GM18507 (cell line): Measurements from ENCODE around the gene MASP1.
"Not testable (repeated sequence)": the region's sequence is repeated elsewhere in the genome, so short reads cannot be mapped to it uniquely, and the experiment has no call there.

ENCODE experiments used
- DNase-seq: peaks from one replicate; pipeline ENCODE4 v3.0.0; 2011; ENCODE audit warnings: low read depth; ENCODE audit not compliant: insufficient read length; ENCODE audit errors: extremely low spot score
- FAIRE-seq: peaks from 2 replicates; lab custom pipeline; 2011; peaks lifted over from hg19 to GRCh38; lab: Jason Lieb, UNC

Gene MASP1

DNA sequence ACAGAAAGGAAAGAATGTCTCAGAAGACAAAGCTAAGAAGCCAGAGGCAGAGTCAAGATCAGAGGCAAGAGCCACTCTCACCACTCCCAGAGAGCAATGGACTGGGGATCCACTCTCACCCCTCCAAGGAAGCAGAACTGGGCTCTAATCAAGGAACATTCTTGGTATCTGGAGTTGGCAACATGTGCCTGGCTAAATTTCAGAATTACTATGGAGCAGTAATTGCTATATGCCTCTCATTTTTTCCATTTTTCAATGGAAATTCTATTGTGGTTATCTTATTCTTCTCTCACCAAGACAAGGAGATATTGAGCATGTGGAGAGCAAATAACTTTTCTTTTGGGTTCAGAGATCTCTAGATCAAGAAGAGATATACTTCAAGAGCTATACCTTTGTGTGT, 22.1 kb downstream of the MASP1 start:
- DNase-seq (no peak), FAIRE-seq (no peak)

DNA sequence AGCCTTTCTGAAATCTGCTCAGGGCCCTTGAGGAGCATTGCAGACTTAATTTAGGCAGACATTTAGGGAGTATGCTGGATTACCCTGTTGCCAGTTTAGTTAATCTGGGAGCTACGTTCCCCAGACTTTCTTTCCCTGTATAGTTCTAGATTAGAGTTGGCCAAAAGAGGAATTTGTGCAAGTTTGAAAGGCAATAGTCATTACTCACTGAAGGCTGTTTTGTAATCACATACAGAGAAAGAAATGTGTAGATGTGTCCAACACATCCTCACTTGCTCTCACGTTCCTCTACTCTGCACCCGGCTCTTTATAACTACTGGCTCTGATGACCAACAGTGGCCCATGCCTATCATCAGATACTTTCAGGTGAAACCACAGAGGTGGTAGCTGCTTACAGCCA, 24.2 kb downstream of the MASP1 start:
- DNase-seq (no peak), FAIRE-seq (no peak)

DNA sequence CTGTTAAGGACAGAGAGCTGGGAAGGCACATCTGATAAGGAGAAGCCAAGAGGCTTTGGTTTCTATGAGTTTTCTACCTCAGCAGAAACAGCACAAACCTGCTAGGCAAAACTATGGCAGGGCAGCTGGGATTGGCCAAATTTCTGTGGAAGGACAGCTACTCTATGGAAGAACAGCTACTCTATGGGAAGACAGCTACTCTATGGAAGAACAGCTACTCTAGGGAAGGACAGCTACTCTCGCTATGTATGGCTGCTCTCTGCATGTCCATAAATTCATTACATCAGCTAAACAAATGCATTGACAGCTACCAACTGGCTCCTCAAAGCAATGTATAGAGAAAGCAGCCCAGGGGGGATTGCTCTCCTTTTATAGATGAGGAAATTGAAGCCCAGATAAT, 24.8 kb downstream of the MASP1 start:
- DNase-seq, result no peak
- no peak for FAIRE-seq

DNA sequence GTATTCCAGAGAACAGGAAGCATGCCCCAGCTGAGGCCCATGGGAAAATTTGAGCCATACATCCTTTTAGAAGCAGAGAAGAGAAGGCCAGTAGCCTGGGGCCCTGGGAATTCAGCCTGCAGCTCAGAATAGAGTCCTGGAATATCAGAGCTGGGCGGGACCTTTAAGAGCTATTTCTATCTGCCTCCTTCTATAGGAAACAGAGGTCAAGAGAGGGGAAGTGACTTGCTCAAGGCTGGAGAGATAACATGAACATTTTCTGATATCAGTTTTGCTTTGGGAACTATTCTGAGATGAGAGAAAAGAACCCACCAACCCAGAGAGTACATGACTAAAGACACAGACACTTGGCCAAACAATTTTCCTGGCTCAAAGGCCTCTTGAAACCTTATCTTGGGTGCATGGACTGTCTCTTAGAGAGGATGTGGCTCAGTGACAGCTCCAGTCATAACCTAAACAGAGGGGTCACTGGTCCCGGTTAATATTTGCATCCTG, 26.0 kb downstream of the MASP1 start:
- DNase-seq (no peak), FAIRE-seq (no peak)

DNA sequence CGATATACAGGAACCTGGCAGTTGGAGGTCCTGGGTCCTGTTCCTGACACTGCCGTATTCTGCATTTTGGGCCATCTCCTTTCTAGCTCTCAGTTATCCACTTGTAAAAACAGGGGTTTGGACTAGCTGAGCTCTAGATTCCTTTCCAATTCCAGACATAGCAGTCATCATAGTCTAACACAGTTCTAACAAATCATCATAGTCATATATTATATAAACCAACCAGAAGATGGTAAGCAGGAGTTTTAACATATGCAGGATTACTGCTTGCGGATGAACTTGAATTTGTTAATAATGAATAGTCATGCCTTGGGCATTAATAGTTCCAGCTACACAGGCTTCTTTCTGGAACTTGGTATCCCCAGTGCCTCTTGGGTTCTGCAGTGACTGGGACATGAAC, 26.6 kb downstream of the MASP1 start:
- no peak for DNase-seq
- FAIRE-seq, result no peak

DNA sequence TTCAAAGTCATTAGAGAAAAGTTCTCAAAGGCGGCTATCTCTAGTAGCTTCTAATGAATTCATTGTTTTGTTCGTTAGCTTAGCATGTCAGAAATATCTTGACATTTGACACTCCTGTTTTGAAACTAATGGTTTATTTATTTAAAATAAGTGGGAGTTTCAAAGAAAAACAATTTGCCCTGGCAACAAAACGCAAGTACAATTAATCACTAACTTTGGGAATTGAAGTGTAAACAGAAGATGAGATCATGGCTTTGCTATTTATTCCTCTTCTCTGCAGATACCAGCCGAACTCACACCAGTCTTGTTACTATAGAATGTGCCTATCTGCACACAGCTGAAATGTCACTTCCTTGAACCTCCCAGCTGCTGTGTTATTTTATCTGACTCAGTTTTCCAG, 27.5 kb downstream of the MASP1 start:
- DNase-seq (no peak), FAIRE-seq (no peak)

DNA sequence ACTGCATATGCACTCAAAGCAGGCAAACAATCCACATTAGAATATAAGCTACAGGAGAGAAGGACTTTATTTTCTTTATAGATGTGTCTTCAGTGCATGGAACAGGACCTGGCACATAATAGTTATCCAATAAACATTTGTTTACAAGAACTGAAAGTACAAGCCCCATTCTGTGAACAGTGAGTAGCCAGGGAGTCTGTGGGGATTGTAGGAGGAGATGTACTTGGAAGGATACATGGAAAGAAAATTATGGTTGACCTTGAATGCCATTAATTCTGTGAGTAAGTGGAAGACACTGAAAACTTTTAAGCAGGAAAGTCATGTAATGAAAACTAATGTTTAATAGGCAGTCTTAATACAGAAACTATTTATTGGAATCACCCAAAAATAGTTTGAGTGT, 28.3 kb downstream of the MASP1 start:
- DNase-seq (no peak), FAIRE-seq (no peak)

DNA sequence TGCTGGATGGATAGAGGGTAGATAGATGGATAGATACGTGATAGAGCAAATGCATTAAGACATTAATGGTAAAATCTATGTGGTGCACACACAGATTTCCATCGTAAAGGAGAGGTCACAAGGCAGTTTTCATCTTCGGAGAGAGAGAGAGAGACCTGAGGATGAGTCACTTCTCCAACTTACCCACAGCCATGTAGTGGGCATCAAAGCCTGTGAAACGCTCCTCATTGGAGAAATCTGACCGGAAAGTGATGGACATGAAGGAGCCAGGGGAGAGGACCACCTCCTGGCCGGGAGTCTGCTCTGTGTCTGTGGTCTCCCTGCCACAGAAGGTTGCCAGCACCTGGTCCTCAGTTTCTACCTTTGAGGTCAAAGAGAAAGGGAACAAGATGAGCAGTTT, 29.2 kb downstream of the MASP1 start:
- FAIRE-seq, result no peak

DNA sequence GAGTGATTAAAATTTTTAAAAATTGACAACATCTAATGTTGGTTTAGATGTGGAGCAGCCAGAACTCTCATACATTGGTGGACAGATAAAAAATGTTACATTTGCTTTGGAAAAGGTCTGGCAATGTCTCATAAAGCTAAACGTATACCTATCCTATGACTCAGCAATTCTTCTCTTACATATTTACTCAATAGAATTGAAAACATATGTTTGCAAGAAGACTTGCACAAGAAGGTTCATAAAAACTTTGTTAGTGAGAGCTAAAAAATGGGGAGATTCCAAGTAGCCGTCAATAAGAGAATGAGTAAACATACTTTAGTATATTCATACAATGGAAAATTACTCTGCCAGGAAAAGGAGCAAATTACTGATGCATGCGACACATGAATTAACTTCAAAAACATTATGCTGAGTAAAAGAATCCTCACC, 30.0 kb downstream of the MASP1 start:
- FAIRE-seq, result no peak
- no peak for DNase-seq

More for the DNA sequence above, 29.2 kb downstream of the MASP1 start:
- no peak for DNase-seq

DNA sequence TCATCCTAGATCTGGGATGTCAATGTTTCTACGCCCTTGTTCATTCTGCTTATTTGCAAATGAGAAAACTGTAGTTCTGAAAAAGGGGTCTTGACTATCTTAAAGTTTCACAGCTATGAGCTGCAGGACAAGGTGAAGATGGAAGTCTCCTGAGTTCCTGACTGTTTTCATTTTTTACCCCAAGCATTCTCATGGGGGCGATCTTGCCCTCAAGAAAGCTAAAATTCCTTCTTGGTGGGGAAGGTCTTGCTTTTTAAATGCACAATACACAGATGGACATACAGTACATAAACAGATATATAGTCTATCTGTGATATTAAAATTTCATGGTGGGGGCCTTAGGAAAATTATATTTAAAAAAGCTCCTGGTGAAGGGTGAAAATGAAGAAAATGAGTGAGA, 32.4 kb downstream of the MASP1 start:
- FAIRE-seq (no peak), DNase-seq (no peak)

DNA sequence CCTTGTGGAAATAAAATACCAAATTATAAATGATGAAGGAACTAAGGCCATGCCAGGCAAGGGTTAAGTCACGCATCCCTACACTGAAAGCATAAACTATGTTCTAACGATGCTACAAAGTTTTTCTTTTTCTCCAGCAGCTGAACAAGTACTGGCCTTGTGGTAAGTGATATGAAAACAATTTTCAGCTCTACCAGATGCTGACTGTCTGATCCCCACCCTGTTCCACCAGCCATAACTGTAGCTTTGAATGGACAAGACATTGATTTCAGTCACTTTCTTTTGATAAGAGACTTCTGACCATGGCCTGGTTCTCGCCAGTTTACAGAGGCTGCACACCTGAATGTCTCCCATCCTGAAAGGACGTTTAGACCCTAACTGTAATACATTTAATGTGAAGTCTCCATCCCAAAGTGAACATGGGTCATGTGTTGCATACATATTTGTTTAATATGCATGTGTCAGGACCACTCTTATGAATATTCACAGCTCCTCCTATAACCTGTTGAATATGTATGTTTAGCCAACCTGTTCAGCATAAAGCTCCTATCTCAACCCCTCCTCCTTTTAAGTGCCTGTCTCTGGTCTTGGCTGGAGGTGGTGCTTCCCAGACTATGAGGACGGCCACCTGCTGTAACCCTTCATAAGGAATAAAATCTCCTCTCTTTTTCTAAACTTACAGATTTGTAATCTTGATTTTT, 33.4 kb downstream of the MASP1 start:
- no peak for DNase-seq
- no peak for FAIRE-seq

DNA sequence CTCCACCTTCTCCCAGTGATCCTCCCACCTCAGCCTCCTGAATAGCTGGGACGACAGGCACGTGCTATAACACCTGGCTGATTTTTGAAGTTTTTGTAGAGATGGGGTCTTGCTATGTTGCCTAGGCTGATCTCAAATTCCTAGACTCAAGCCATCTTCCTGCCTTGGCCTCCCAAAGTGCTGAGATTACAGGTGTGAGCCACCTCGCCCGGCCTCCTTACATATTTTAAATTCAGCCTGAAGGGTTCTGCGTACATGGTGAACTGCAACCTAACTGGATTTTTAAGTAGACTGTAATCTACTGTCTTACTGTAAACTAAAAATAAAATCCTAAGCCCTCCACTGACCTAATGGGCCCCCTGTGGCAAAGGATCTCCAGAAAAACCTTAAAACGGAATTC, 34.1 kb downstream of the MASP1 start:
- FAIRE-seq (no peak), DNase-seq (no peak)

DNA sequence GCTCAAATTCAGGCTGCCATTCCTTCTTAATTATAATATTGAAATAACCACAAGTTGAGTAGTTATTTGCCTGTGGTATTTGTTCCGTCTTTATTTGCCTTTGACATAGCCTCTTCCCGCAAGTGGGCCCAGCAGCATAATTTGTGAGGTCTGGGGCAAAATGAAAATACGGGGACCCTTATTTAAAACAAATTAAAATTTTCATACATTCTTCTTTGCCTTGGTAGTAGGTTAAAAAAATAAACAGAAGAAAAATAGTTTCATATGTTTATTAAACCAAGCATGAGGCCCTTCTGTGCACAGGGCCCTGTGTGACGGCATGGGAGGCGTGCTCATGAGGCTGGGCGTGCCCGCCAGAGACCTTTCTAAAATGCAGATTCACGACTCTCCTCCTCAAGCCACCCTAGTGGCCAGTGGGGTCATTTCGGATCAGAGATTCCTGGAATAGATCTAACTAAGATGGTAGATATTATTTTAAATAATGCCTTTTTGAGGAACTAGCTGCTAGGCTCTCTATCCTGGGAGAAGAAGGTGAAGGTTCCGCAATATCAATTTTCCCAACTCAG, 35.4 kb downstream of the MASP1 start:
- FAIRE-seq, result no peak

DNA sequence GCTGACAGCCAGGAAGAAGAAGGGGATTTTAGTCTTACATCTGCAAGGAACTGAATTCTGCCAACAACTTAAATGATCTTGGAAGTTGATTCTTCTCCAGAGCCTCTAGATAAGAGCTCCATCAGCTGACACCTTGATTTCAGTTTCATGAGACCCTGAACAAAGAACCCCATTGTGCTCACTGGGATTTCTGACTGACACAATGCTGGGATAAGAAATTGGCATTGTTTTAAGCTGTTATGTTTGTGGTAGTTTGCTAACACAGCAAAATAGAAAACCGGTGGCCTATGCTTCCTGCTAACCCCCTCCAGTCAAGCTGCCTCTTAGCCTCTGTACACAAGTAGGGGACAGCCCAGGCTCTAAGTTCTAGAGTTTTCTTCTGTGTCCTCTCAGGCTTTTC, 36.2 kb downstream of the MASP1 start:
- no peak for DNase-seq
- FAIRE-seq, result no peak

More for the DNA sequence above, 35.4 kb downstream of the MASP1 start:
- no peak for DNase-seq

DNA sequence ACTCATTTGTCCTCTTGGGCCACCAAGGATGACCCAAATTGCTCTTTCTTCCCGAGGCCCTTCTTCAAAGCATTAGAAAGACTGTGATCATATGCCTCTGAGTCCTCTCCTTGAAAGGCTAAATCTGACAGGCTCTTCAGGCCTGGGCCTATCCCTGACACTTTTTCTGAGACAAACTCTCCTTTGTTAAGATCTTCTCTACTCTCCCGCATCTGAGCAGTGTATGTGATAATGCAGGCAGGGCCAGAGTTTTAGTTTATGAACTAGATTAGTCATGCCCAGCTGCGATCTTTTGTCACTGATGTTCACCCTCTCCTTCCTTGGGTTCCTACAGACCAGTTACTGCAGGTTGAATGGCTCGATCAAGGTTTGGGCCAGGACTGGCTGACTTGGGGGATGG, 39.2 kb downstream of the MASP1 start:
- DNase-seq (no peak), FAIRE-seq (no peak)

DNA sequence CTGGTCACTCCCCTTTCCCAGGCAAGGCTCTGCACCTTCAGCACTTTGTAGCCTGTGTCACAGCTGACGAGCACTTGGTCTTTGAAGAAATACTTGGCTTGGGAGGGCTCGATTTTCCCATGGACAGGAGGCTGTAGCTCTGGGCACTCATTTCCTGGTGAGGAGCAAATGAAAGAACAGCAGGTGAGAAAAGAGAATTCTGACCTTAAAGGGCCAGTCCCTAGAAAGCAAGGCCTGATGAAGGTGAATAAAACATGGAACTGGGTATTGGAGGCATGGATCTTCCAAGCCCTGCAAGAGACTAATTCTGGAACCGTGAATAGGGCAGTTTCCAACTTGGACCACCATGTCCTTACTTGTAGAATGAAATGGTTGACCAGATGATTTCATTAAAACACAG, 39.9 kb downstream of the MASP1 start:
- FAIRE-seq (no peak), DNase-seq (no peak)

DNA sequence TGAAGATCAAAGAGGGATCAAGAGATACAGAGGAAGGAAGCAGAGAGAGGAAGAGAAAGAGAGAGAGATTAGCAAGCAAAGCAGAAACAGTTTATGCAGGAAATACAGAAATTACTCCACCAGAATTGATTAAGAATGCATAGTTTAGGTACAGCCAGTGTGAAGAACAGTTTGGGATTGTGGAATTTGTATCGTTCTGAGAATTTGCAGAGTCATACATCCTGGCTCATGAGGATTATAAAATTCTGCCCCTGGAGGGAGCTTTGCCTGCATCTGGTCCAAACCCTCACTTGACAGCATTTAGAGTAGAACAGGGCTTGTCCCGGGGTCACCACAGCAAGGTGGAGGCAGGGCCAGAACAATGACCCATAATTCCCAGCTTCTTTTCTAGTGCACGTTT, 44.1 kb downstream of the MASP1 start:
- FAIRE-seq (no peak), DNase-seq (no peak)

DNA sequence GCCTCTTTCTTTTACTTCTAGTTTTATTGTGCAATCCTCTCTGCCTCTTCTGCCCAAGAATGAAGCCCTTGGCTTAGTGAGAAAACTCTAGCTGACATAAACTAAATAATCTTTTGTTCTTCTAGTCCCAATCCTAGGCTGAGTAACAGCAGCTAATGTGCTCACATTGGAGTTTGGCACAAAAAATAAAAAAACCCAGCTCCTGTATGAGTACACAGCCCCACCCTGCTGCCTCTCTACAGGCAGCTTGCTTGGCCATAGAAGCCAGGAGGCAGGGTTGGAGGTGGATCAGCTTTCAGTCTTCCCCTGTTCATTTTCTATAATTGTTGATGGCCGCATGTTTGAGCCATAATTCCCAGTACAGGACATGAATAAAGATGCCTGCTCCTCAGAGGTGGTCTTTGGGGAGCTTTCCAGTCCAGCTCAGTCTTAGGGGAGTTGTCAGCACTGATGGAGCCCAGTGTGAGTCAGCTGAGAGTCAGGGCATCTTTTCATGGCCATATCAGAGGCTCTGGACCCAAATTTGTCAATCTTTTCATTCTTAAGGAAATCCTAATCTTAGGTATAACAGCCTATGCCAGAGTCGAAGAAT, 47.5 kb downstream of the MASP1 start:
- no peak for FAIRE-seq
- no peak for DNase-seq

DNA sequence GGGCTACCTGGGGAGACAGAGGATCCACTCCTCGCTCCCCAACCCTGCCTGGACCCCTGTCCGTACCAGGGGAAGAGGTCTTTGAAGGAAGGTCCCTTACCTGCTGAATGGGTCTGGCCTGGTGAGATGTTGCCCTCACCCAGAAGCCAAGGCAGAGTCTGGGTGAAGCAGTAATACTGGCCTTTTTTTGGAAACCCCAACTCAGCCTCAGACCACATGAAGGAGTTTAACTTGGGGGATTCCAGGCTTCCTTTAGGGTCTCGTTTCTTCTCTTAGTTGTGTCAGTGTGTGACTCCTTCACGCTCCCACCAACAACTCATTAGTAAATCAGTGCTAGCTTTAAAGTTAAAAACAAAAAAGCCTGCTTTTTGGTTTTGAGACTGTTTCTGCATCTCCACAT, 48.6 kb downstream of the MASP1 start:
- FAIRE-seq, result no peak
- no peak for DNase-seq

DNA sequence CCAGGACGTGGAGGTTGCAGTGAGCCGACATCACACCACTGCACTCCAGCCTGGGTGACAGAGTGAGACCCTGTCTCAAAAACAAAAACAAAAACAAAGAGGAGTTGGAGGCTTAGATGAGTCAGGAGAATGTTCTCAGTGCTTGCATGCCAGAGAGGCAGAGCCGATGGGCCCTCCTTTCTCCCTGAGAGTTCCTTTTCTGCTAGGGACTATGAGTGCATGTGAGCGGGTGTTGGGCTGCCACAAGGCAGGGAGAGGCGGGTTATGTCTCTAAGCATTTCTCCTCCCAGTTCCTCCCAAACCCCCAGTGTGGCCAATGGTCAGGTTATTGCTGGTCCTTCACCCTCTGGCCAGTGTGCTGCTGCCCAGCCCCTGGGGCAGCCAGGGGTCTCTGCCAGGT, 49.1 kb downstream of the MASP1 start:
- FAIRE-seq (no peak), DNase-seq (no peak)

DNA sequence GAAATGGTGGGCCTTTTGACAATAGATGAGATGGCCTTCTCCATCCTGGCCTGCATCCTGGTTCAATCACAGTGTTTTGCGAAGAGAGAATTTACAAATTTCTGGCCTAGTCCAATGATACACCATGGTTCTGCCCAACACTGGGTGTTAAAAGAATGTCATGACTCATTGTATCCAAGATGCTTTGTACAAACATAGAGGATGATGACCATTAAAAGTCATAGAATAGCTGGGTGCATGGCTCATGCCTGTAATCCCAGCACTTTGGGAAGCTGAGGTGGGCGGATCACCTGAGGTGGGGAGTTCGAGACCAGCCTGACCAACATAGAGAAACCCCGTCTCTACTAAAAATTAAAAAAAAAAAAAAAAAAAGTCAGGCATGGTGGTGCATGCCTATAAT, 52.7 kb downstream of the MASP1 start:
- not testable (repeated sequence) for FAIRE-seq, DNase-seq
